HepG2 (cell line): ENCODE data around the gene TAS1R1. TPM values are rescaled to one million over a fixed set of nuclear protein-coding genes. Genes with fewer than 3 reads are reported as not detected.

Experiments
- ATAC-seq: fragments of 200-7000 bp; cut with Tn5 transposase; 3 replicates; pipeline ENCODE4 v1.9.1; 2020; ENCODE audit warnings: mild to moderate bottlenecking, moderate library complexity
- BruUV-seq: library from RNA; stranded (reverse); fragments of 400-500 nt; replicated peaks from 2 replicates; lab custom pipeline; 2021; lab: Mats Ljungman, UMichigan
- CTCF ChIA-PET: fragments of 300-600 bp; formaldehyde crosslinking; extraction: SDS; loops from one replicate; lab custom pipeline; 2021; ENCODE audit warnings: low total read pairs, inconsistent platforms, low intra/inter-chr PET ratio; lab: Yijun Ruan, JAX
- POLR2A ChIA-PET: fragments of 350-600 bp; sonication (Branson Sonifier 250); formaldehyde crosslinking; loops from one replicate; lab custom pipeline; 2020; ENCODE audit warnings: antibody characterized with exemption, inconsistent platforms; lab: Yijun Ruan, JAX
- DNase-seq: peaks from one replicate; pipeline ENCODE4 v3.0.0-alpha.2; 2015; ENCODE audit warnings: low spot score
- FAIRE-seq: peaks from 3 replicates; lab custom pipeline; 2011; peaks lifted over from hg19 to GRCh38; lab: Jason Lieb, UNC
- H2AFZ ChIP-seq: one replicate; pipeline ENCODE4 v1.6.1; 2011; ENCODE audit warnings: low read length, inconsistent platforms
- H3K27ac ChIP-seq: fragments of 300-600 bp; 3 replicates; pipeline ENCODE4 v1.8.0; 2011; ENCODE audit warnings: mixed run types, mild to moderate bottlenecking, mixed read lengths, low read length, inconsistent platforms; ENCODE audit not compliant: insufficient read depth; ENCODE audit errors: extremely low read length
- H3K27me3 ChIP-seq, 2 experiments: fragments of 200-600 bp in 1 of 2; 2 replicates in 1 of 2; 3 replicates in 1 of 2; pipeline versions ENCODE4 v1.6.0 to v1.8.0; 2011; ENCODE audit warnings: low read length in 2 of 2, mild to moderate bottlenecking in 2 of 2, moderate library complexity in 2 of 2, inconsistent platforms in 1 of 2; ENCODE audit not compliant: insufficient read depth in 2 of 2, control insufficient read depth in 1 of 2
- H3K36me3 ChIP-seq, 2 experiments: fragments of 200-600 bp in 1 of 2; replicated peaks in 1 of 2; 2 replicates in 1 of 2; 3 replicates in 1 of 2; pipeline versions ENCODE4 v1.5.1 to v1.8.0; 2011; ENCODE audit warnings: low read length in 2 of 2, inconsistent platforms in 1 of 2; ENCODE audit not compliant: insufficient read depth in 2 of 2, control insufficient read depth in 1 of 2
- H3K4me1 ChIP-seq: 2 replicates; pipeline ENCODE4 v1.5.1; 2012; ENCODE audit warnings: low read length, inconsistent platforms; ENCODE audit not compliant: insufficient read depth
- H3K4me2 ChIP-seq: 2 replicates; pipeline ENCODE4 v1.6.0; 2011; ENCODE audit warnings: low read depth, low read length, inconsistent platforms
- H3K4me3 ChIP-seq, 3 experiments: fragments of 200-600 bp in 1 of 3; sonication (generic), shearing (Covaris generic) in 1 of 3; replicated peaks in 1 of 3; 2 replicates each; pipeline ENCODE4 v1.5.1; 2011 to 2016; ENCODE audit warnings: low read length in 3 of 3, inconsistent platforms in 2 of 3, low read depth in 2 of 3, mild to moderate bottlenecking in 2 of 3, control low read depth in 1 of 3, mixed read lengths in 1 of 3; ENCODE audit not compliant: insufficient read depth in 1 of 3
- H3K79me2 ChIP-seq: one replicate; pipeline ENCODE4 v1.6.1; 2011; ENCODE audit warnings: low read length, inconsistent platforms; ENCODE audit not compliant: insufficient read depth
- H3K9ac ChIP-seq: 2 replicates; pipeline ENCODE4 v1.6.0; 2011; ENCODE audit warnings: mild to moderate bottlenecking, low read depth, low read length, inconsistent platforms; ENCODE audit not compliant: insufficient read depth
- H3K9me3 ChIP-seq: 2 replicates; pipeline ENCODE4 v1.5.1; 2012; ENCODE audit warnings: mild to moderate bottlenecking, low read length
- H4K20me1 ChIP-seq: 2 replicates; pipeline ENCODE4 v1.6.0; 2011; ENCODE audit warnings: inconsistent platforms, mild to moderate bottlenecking, low read length, moderate library complexity; ENCODE audit not compliant: insufficient read depth
- ATF1 ChIP-seq: IDR thresholded peaks from 2 replicates; pipeline ENCODE4 v1.6.1; 2016; ENCODE audit warnings: mild to moderate bottlenecking, control low read depth
- ATF5 ChIP-seq: sonication (generic); formaldehyde crosslinking; IDR thresholded peaks from 2 replicates; pipeline ENCODE4 v1.4.0; 2020; ENCODE audit warnings: mild to moderate bottlenecking, low read depth, missing genetic modification reagents
- GTF3A ChIP-seq: sonication (generic); formaldehyde crosslinking; conservative IDR thresholded peaks from 2 replicates; pipeline ENCODE4 v1.4.0; 2020; ENCODE audit warnings: mild to moderate bottlenecking, missing genetic modification reagents
- KAT8 ChIP-seq: IDR thresholded peaks from 2 replicates; pipeline ENCODE4 v1.6.1; 2016; ENCODE audit warnings: missing genetic modification reagents, missing compliant biosample characterization
- RAD21 ChIP-seq: fragments of 450-650 bp; formaldehyde crosslinking; IDR thresholded peaks from 2 replicates; pipeline ENCODE4 v1.5.0; 2020; ENCODE audit warnings: mild to moderate bottlenecking
- RXRA ChIP-seq: sonication (generic); formaldehyde crosslinking; IDR thresholded peaks from 2 replicates; pipeline ENCODE4 v1.5.1; 2020; ENCODE audit warnings: missing genetic modification reagents
- SALL2 ChIP-seq: sonication (generic); formaldehyde crosslinking; IDR thresholded peaks from 2 replicates; pipeline ENCODE4 v1.8.1; 2023; ENCODE audit warnings: mild to moderate bottlenecking, missing genetic modification reagents, inconsistent platforms
- THAP7 ChIP-seq: sonication (generic); formaldehyde crosslinking; IDR thresholded peaks from 2 replicates; pipeline ENCODE4 v1.8.1; 2023; ENCODE audit warnings: mild to moderate bottlenecking, missing genetic modification reagents
- TIGD3 ChIP-seq: sonication (generic); formaldehyde crosslinking; IDR thresholded peaks from 2 replicates; pipeline ENCODE4 v1.5.1; 2020; ENCODE audit warnings: mild to moderate bottlenecking, missing genetic modification reagents, borderline replicate concordance
- U2AF1 ChIP-seq: fragments of 200-400 bp; formaldehyde crosslinking; optimal IDR thresholded peaks from 2 replicates; pipeline ENCODE3; 2017; ENCODE audit warnings: mild to moderate bottlenecking, low read depth, low read length
- ZBTB38 ChIP-seq: sonication (generic); formaldehyde crosslinking; IDR thresholded peaks from 2 replicates; pipeline ENCODE4 v1.5.1; 2020; ENCODE audit warnings: mild to moderate bottlenecking, missing genetic modification reagents
- ZC3H13 ChIP-seq: sonication (generic); formaldehyde crosslinking; IDR thresholded peaks from 2 replicates; pipeline ENCODE4 v1.8.1; 2023; ENCODE audit warnings: mild to moderate bottlenecking, missing genetic modification reagents, moderate library complexity
- ZNF230 ChIP-seq: sonication (generic); formaldehyde crosslinking; IDR thresholded peaks from 2 replicates; pipeline ENCODE4 v1.4.0; 2020; ENCODE audit warnings: mild to moderate bottlenecking, missing genetic modification reagents
- ZNF276 ChIP-seq: sonication (generic); formaldehyde crosslinking; IDR thresholded peaks from 2 replicates; pipeline ENCODE4 v1.4.0; 2020; ENCODE audit warnings: mild to moderate bottlenecking, low read depth, missing genetic modification reagents
- ZNF547 ChIP-seq: sonication (generic); formaldehyde crosslinking; IDR thresholded peaks from 2 replicates; pipeline ENCODE4 v1.5.1; 2020; ENCODE audit warnings: mild to moderate bottlenecking, missing genetic modification reagents
- ZNF598 ChIP-seq: sonication (generic); formaldehyde crosslinking; IDR thresholded peaks from 2 replicates; pipeline ENCODE4 v1.5.1; 2020; ENCODE audit warnings: mild to moderate bottlenecking, missing genetic modification reagents, borderline replicate concordance
- ZNF674 ChIP-seq: sonication (generic); formaldehyde crosslinking; IDR thresholded peaks from 2 replicates; pipeline ENCODE4 v1.5.0; 2020; ENCODE audit warnings: low read depth, mild to moderate bottlenecking, missing genetic modification reagents
- ZNF883 ChIP-seq: sonication (generic); formaldehyde crosslinking; IDR thresholded peaks from 2 replicates; pipeline ENCODE4 v1.5.1; 2020; ENCODE audit warnings: mild to moderate bottlenecking, missing genetic modification reagents; ENCODE audit errors: not compliant biosample characterization
- ZSCAN25 ChIP-seq: sonication (generic); formaldehyde crosslinking; IDR thresholded peaks from 2 replicates; pipeline ENCODE4 v1.8.0; 2022; ENCODE audit warnings: mild to moderate bottlenecking, missing genetic modification reagents
- WGBS: methylation state at CpG from one replicate; pipeline ENCODE4 v1.1.6; 2017; ENCODE audit warnings: low lambda C conversion rate; 5-methylcytosine and 5-hydroxymethylcytosine counted together
- in situ Hi-C: cut with HindIII; loops from 2 replicates; pipeline ENCODE4 v1.10.0; 2017; ENCODE audit warnings: low pct_unique_long_range_greater_than_20kb; ENCODE audit not compliant: extremely low pct_ligation_motif_present
- intact Hi-C: fragments of 100-400 bp; cut with micrococcal nuclease; formaldehyde crosslinking; loops from one replicate; pipeline ENCODE4 v1.10.0; 2022; ENCODE audit not compliant: unreplicated experiment
- polyA plus RNA-seq, 8 experiments: library from polyadenylated mRNA; depleted of rRNA in 3 of 8; stranded (reverse) in 7 of 8; unstranded in 1 of 8; fragments of >200 nt; fragmentation: Illumina TruSeq in 4 of 8; extraction: Trizol in 4 of 8; gene quantifications; 2 replicates each; pipeline versions ENCODE4 v1.2.1 to v1.2.3, GENCODE V29; 2011 to 2016; ENCODE audit warnings: low read depth in 4 of 8, missing spikeins in 1 of 8, mixed read lengths in 1 of 8; ENCODE audit not compliant: insufficient read depth in 1 of 8
- total RNA-seq, 5 experiments: library from RNA; depleted of rRNA; stranded (reverse); fragments of >200 nt; fragmentation: Illumina TruSeq; extraction: Trizol; gene quantifications; 2 replicates each; pipeline ENCODE4 v1.2.3, GENCODE V29; 2016; ENCODE audit warnings: low read depth in 1 of 5

The TAS1R1 gene
- total and polyA plus RNA-seq, 2 of the 13 experiments (the other 11 are each of a cell fraction or from before 2014, with no cell fraction given): 1.4 to 1.6 TPM

- CTCF ChIA-PET: interaction anchor here (0.9 to 1.3 kb wide), 2 partner anchors 27 to 53 kb away, joined by 3 read pairs; partner anchors contain the start of gene NOL9
- H3K4me1 ChIP-seq: peaks cover 52% of the 10 kb centered on the region
- 0 out of 2 replicates have a peak, but pooled peaks have one; percentile 19 for TF ChIP-seq ZNF230 (CRISPR knock-in tag)
- no peak for TF ChIP-seq RXRA
- 0 out of 2 replicates have a peak, but pooled peaks have one; percentile 39 for TF ChIP-seq ATF1
- TF ChIP-seq ZNF276 (CRISPR knock-in tag): peak; percentile 22; the same call in 1 of the 2 replicates
- 0 out of 2 replicates have a peak, but pooled peaks have one; percentile 1 for TF ChIP-seq ZNF547
- no peak for TF ChIP-seq ATF5 (CRISPR knock-in tag)
- TF ChIP-seq THAP7 (CRISPR knock-in tag): 0 out of 2 replicates have a peak, but pooled peaks have one; percentile 51
- TF ChIP-seq SALL2 (CRISPR knock-in tag): 0 out of 2 replicates have a peak, but pooled peaks have one; percentile 2
- peak; percentile 31 for TF ChIP-seq ZNF883 (CRISPR knock-in tag)
- no peak for TF ChIP-seq KAT8 (CRISPR knock-in tag)
- TF ChIP-seq GTF3A (CRISPR knock-in tag): 0 out of 2 replicates have a peak, but pooled peaks have one; percentile 28
- TF ChIP-seq ZNF598: peak; percentile 78; the same call in 1 of the 2 replicates
- 0 out of 2 replicates have a peak, but pooled peaks have one; percentile 42 for TF ChIP-seq TIGD3
- TF ChIP-seq ZBTB38 (CRISPR knock-in tag): 0 out of 2 replicates have a peak, but pooled peaks have one; percentile 3
- no peak for TF ChIP-seq ZNF674 (CRISPR knock-in tag)
- 0 out of 2 replicates have a peak, but pooled peaks have one; percentile 40 for TF ChIP-seq ZSCAN25
- TF ChIP-seq U2AF1: peak; percentile 6
- TF ChIP-seq RAD21 (CRISPR knock-in tag): no peak
- TF ChIP-seq ZC3H13 (CRISPR knock-in tag): 0 out of 2 replicates have a peak, but pooled peaks have one; percentile 7
Measured at GRCh38 chr1:6581561-6582305, 26.6 kb downstream of the TAS1R1 start.

More at GRCh38 chr1:6581561-6582305, 26.6 kb downstream of the TAS1R1 start:
- Histone ChIP-seq H3K9ac (peak overlapping the region; percentile 82), H3K79me2 (peaks cover 15% of the 10 kb centered on the region), H3K4me2 (peak overlapping the region; percentile 96), H3K27me3 (no peaks in the 10 kb centered on the region), H2AFZ (no peak overlapping the region), H3K9me3 (no peaks in the 10 kb centered on the region), H4K20me1 (peaks cover 4% of the 10 kb centered on the region; the same call in 1 of the 2 replicates), H3K4me3 (peak overlapping the region; percentile 9 to 91 (median 16); a peak in 3 of 6 replicates), H3K27ac (peak overlapping the region; percentile 65), H3K36me3 (no peaks in the 10 kb centered on the region)
- no peak for FAIRE-seq
- intact Hi-C loops (loop anchor here (5.0 kb wide), 1 partner anchor 46 kb away; no protein-coding TSS in a partner anchor), in situ Hi-C loops (no loop called here)
- 34% methylated on average over 8 of the region's 10 CpGs for WGBS
- BruUV-seq: no TSS peak
- no peak for ATAC-seq
- no peak for DNase-seq
- POLR2A ChIA-PET: interaction anchor here (1.6 to 5.2 kb wide), 3 partner anchors 13 to 27 kb away, joined by 8 to 113 read pairs (median 38); partner anchors contain the start of genes KLHL21, NOL9 and TAS1R1
